BE2C (cell line): ENCODE measurements around the gene PAX8.
A peak's percentile ranks its signal among the peaks of the same experiment; 100 is the strongest.
"Not testable (repeated sequence)": the region's sequence is repeated elsewhere in the genome, so short reads cannot be mapped to it uniquely, and the experiment has no call there.

Source experiments
- DNase-seq: peaks from one replicate; pipeline ENCODE4 v3.0.0-alpha.2; 2020
- H3K27me3 ChIP-seq: fragments of 250-450 bp; sonication (Bioruptor Pico); 2 replicates; pipeline ENCODE4 v1.5.1; 2020; ENCODE audit warnings: mild to moderate bottlenecking
- H3K36me3 ChIP-seq: fragments of 250-450 bp; sonication (Bioruptor Pico); 2 replicates; pipeline ENCODE4 v1.5.1; 2020; ENCODE audit warnings: mild to moderate bottlenecking
- H3K4me1 ChIP-seq: fragments of 250-450 bp; sonication (Bioruptor Pico); 2 replicates; pipeline ENCODE4 v1.5.1; 2020
- H3K4me3 ChIP-seq: 2 replicates; pipeline ENCODE4 v1.5.1; 2011; ENCODE audit warnings: low read depth, low read length
- H3K9me3 ChIP-seq: fragments of 250-450 bp; sonication (Bioruptor Pico); 2 replicates; pipeline ENCODE4 v1.5.1; 2020
- TF ChIP-seq, protein P1 (sequence below): IDR thresholded peaks from 2 replicates; pipeline ENCODE4 v1.5.1; 2012; ENCODE audit warnings: mild to moderate bottlenecking, low read depth, low read length

The PAX8 gene

GRCh38 chr2:113240915-113241911 is 37.5 kb downstream of the PAX8 start:
- H3K4me1 ChIP-seq = no peaks in the 10 kb centered on the region
- no peaks in the 10 kb centered on the region for H3K36me3 ChIP-seq
- no peaks in the 10 kb centered on the region for H3K9me3 ChIP-seq
- no peaks in the 10 kb centered on the region for H3K27me3 ChIP-seq
- TF ChIP-seq, protein P1, sequence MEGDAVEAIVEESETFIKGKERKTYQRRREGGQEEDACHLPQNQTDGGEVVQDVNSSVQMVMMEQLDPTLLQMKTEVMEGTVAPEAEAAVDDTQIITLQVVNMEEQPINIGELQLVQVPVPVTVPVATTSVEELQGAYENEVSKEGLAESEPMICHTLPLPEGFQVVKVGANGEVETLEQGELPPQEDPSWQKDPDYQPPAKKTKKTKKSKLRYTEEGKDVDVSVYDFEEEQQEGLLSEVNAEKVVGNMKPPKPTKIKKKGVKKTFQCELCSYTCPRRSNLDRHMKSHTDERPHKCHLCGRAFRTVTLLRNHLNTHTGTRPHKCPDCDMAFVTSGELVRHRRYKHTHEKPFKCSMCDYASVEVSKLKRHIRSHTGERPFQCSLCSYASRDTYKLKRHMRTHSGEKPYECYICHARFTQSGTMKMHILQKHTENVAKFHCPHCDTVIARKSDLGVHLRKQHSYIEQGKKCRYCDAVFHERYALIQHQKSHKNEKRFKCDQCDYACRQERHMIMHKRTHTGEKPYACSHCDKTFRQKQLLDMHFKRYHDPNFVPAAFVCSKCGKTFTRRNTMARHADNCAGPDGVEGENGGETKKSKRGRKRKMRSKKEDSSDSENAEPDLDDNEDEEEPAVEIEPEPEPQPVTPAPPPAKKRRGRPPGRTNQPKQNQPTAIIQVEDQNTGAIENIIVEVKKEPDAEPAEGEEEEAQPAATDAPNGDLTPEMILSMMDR = no peak
- DNase-seq = no peak
- H3K4me3 ChIP-seq = no peak overlapping the region

DNA sequence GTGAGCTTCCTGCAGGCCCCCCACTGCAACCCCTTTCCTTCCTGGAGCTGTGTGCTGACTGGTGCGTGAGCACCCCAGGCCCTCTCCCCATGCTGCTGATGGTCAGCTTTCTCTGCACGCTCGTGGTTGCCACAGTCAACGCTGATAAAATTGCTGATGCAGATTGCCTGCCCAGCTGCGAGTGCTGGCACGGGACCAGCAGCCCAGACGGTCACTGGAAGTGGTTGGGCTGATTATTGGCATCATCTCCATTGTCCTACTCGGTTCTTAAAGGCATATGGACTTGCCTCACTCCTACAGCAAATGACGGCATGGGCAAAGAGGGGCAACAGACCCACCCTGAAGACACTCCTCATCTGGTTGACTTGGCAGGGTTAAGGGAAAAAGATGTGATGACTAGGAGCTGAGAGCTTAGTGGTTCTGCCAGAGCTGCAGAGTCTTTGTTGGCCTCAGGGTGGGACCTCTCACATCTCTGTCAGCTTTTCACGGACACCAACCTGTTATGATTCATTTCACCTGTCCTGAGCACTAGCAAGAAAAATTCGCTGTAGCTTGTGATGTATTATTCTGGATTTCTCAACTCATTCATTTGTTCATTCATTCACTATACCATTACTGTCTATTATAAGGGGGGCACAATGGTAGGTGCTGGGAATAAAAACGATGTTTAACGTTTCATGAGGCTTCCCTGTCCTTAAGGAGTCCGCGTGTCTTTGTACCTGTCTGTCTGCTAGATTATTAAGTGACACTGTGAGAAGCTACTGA is 38.4 kb downstream of the PAX8 start:
- Histone ChIP-seq H3K36me3 (no peaks in the 10 kb centered on the region), H3K4me3 (no peak overlapping the region), H3K27me3 (no peaks in the 10 kb centered on the region), H3K4me1 (no peaks in the 10 kb centered on the region), H3K9me3 (no peaks in the 10 kb centered on the region)
- TF ChIP-seq, protein P1 = no peak
- DNase-seq = peak; percentile 59

DNA sequence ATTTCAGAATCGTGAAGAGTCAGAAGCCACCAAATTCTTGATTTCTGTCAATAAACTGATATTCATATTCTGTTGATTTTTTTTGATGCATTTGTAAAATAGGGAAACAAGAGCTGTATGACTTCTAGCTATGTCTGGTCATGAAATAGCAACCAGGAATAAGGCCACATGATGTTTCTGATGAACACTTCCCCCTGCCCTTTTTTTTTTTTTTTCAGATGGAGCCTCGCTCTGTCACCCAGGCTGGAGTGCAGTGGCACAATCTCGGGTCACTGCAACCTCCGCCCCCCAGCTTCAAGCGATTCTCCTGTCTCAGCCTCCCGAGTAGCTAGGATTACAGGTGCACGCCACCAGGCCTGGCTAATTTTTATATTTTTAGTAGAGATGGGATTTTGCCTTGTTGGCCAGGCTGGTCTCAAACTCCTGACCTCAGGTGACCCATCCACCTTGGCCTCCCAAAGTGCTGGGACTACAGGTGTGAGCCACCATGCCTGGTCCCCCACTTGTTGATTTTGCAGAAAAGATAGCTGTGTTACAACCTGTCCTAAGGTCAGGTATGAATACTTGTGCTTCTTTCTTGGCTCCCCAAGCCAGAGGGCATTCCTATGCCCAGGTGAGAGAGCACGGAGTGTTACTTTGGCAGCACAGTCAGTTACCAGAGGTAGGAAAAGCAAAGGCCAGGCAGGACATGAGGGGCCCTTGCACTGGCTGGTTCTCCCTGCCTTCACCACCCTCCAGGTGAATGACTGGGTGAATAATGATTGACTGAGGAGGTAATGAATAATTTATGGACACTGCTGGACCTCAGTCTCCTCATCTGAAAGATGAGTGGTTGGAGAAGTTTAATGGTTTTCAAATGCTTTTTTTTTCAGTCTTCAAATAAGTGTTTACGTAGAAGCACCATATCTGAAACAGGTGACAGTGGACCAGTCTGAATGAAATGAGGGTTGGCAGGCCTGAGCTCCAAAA is 39.6 kb downstream of the PAX8 start:
- no peaks in the 10 kb centered on the region for H3K36me3 ChIP-seq
- TF ChIP-seq, protein P1 = no peak
- H3K27me3 ChIP-seq = no peaks in the 10 kb centered on the region
- H3K9me3 ChIP-seq = no peaks in the 10 kb centered on the region
- H3K4me1 ChIP-seq = no peaks in the 10 kb centered on the region
- no peak overlapping the region for H3K4me3 ChIP-seq
- DNase-seq = no peak

DNA sequence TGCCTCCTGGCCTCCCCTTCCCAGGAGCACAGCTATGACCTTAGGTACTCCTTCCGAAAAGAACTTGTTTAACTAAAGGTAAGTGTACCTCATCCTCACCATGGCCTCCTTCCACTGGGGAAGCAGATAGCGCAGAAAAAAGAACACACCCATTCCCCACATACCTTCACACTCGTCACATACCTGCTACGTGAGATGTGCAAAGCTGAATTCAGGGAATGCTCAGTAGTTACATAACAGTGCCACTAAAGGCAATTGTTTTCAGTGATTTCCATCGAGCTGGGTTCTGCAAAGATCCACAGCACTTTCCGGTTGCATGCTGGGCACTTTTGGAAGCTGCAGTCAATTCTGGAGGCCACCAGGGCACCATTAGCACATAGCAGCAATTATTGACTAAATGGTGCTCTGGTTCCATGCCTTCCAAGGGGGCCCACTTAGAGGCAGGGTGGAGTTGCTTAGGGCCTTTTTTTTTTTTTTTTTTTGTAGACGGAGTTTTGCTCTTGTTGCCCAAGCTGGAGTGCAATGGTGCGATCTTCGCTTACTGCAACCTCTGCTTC is 41.0 kb downstream of the PAX8 start:
- no peaks in the 10 kb centered on the region for H3K36me3 ChIP-seq
- no peaks in the 10 kb centered on the region for H3K4me1 ChIP-seq
- no peak overlapping the region for H3K4me3 ChIP-seq
- no peaks in the 10 kb centered on the region for H3K9me3 ChIP-seq
- TF ChIP-seq, protein P1 = no peak
- H3K27me3 ChIP-seq = no peaks in the 10 kb centered on the region
- DNase-seq = no peak

- H3K9me3 ChIP-seq = no peaks in the 10 kb centered on the region
- TF ChIP-seq, protein P1 = no peak
- no peak overlapping the region for H3K4me3 ChIP-seq
- no peaks in the 10 kb centered on the region for H3K27me3 ChIP-seq
- no peak for DNase-seq
- no peaks in the 10 kb centered on the region for H3K4me1 ChIP-seq
- H3K36me3 ChIP-seq = no peaks in the 10 kb centered on the region
These were observed 42.2 kb downstream of the PAX8 start for GRCh38 chr2:113236367-113237159.

GRCh38 chr2:113235347-113236226 is 43.1 kb downstream of the PAX8 start:
- not testable (repeated sequence) for H3K4me3 ChIP-seq, H3K36me3 ChIP-seq, H3K27me3 ChIP-seq, H3K9me3 ChIP-seq, H3K4me1 ChIP-seq, DNase-seq
